ENCODE measurements around the gene KLHDC10. TPM values are rescaled to one million over a fixed set of nuclear protein-coding genes. Genes with fewer than 3 reads are reported as not detected.
A peak's percentile ranks its signal among the peaks of the same experiment; 100 is the strongest.
"Not testable (repeated sequence)": the region's sequence is repeated elsewhere in the genome, so short reads cannot be mapped to it uniquely, and the experiment has no call there.

Gene KLHDC10
- total RNA-seq, 1 experiment from 2014 or later: 10.9 TPM

DNA sequence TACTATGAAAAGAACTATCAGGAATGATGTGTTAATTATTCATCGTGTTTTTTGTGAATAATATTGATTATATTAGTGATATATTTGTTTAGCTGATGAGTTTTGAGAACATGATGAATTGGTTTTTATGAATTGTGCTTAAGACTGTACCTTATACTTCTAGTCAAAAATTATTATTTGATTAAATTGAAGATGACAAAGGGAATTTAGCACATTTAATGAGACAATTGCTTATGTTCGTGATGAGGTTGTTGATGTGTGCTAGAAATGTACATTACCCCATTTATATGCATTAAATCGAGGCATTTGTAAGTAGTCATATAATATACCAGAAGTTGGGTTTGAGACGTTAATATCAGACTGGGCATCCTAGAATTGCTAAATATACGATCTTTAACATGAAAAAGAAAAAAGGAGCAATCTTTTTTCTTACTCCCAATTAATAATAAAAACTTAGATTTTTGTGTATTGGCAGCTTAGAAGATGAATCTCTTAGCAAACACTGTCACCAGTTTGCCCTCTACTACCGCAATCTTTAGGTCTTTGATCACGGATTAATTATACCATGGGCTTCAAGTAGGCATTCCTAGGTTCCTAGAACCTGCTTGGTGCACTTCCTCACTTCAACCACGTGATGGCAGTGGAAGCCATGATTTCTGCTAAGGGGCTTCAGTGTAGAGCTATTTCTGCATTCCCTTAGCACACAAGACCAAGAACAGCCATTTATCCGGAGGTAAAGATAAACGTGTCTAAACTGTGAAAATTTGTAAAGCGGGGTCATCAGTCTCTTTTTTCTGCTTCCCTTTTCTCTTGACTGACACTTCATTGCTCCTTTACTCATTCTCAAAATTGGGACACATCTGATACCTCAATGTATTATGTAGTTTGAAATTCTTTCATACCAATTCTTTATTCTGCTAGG is 1.6 kb downstream of the KLHDC10 start:
- peak; percentile 98 for DNase-seq (ENCODE audit: low spot score)

DNA sequence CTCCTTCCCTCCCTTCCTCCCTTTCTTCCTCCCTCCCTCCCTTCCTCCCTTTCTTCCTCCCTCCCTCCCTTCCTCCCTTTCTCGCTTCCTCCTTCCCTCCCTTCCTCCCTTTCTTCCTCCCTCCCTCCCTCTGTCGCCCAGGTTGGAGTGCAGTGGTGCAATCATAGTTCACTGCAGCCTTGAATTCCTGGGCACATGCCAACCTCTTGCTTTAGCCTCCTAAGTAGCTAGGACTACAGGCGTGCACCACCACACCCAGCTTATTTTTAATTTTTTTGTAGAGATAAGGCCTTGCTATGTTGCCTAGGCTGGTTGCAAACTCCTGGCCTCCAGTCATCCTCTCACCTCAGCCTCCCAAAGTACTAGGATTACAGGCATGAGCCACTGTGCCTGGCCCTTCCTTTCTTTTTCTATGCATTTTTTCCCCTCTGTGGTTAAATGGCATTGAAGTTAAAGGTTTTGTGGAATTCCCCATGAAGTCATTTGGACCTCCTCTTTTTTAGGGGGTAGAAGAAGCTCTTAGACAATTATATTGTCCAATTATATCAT is 9.6 kb downstream of the KLHDC10 start:
- DNase-seq (ENCODE audit: low spot score): no peak

DNA sequence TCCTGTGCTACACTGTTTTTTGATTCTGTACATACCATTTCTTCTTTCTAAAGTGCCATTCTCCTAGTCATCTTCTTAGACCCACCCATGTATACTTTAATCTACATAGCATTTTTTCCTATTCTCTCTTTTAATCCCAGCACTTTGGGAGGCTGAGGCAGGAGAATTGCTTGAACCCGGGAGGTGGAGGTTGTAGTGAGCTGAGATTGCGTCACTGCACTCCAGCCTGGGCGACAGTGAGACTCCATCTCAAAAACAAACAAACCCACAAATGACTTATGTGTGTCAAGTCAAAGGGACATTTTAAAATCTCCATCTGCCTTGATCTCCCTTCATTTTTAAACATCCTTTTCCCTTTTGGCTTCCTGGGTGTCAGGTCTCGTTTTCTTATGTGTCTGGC is 13.2 kb downstream of the KLHDC10 start:
- not testable (repeated sequence) for DNase-seq (ENCODE audit: low spot score)

DNA sequence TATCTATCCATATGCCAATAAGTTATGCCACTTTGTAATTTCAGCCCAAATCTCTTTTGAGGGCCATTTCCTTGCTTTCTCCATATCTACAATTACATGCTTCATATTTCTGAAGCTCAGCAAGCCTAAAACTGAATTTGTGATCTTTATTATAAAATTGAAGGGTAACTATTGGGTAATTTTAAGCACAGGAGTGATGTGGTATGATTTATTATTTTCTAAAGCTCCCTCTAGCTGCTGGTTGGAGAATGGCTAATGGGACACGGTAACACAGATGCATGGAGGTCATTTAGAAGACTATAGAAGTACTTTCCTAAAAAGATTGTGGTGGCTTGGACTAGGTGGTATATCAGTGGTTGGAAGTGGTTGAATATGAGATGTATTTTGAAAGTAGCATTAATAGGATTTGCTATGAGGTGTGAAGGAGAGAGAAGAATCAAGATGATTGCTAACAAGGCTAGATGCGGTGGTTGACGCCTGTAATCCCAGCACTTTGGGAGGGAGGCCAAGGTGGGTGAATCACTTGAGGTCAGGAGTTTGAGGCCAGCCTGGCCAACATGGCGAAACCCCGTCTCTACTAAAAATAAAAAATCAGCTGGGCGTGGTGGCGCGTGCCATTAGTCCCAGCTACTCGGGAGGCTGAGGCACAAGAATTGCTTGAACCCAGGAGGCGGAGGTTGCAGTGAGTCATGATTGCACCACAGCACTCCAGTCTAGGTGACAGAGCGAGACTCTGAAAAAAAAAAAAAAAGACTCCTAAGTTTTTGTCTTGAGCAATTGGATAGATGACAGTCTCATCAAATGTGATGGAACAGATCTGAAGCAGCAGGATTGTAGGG is 13.9 kb downstream of the KLHDC10 start:
- peak; percentile 44 for DNase-seq (ENCODE audit: low spot score)

DNA sequence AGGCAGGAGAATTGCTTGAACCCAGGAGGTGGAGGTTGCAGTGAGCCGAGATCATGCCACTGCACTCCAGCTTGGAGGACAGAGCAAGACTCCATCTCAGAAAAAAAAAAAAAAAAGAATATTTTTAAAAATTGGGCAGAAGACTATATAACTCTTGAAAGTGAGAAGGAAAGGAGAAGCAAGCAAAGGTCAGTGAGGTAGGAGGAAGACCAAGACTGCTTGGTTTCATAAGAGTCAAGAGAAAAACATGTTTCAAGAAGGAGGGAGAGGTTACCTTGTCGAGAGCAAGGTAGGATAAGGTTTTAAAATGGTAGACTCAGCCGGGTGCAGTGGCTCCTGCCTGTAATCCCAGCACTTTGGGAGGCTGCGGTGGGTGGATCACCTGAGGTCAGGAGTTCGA is 14.9 kb downstream of the KLHDC10 start:
- not testable (repeated sequence) for DNase-seq (ENCODE audit: low spot score)

DNA sequence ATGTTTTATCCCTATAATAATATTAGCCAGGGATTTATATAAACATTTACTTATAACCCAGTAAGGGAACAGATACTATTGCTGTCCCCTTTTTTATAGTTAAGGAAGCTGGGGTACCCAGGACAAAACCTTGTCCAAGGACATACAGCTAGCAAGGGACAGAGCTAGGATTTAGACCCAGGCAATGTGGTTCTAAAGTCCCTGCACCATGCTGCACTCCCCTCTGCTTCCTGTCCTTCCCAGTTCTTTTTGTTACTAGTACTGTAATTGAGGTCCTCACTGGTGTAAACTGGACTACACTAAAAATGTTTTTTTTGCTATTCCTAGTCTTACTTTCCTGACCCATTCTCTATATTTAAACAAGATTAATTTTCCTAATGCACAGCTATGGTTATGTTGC is 16.6 kb downstream of the KLHDC10 start:
- DNase-seq (ENCODE audit: low spot score): no peak

DNA sequence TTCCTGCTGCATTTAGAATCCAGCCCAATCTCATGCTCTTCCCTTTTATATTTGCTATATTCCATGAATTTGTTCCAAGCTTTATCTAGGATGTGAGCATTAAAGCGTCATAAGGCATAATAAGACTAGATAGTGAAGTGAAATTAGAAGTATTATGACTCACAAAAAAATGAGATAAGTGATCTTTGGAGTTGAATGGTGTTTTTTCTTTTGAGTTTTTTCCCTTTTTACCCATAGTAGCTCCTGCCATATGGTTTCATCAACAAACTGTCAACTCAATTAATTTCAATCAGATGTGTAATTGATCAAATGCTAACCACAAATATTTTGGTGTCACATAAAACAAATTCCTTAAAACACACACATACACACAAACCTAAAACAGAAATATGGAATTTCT is 17.0 kb downstream of the KLHDC10 start:
- DNase-seq (ENCODE audit: low spot score): no peak

DNA sequence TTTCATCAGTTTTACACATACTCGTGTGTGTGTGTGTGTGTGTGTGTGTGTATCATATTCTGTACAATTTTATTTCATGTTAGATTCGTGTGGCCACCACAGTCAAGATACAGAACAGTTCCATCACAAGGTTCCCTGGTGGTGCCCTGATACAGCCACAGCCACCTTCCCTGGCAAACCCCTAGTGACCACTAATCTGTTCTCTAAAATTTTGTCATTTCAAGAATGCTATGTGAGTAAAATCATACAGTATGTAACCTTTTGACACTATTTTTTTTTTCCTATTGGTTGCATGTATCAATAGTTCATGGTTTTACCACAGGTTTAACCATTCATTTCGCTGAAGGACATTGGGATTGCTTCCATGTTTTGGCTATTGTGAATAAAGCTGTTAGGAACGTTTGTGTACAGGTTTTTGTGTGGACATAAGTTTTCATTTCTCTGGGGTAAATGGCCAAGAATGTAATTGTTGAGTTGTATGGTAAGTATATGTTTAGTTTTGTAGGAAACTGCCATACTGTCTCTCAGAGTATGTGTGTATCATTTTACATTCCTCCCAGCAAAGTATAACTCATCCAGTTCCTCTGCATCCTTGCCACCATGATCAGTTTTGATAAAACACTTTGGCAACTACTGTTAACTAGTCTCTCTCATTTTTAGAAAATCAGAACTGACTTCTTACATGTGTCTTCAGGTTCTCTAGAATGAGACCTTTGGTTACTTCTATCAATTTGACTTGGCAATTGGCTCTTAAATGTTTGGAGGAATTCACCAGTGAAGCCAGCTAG is 20.6 kb downstream of the KLHDC10 start:
- no peak for DNase-seq (ENCODE audit: low spot score)

DNA sequence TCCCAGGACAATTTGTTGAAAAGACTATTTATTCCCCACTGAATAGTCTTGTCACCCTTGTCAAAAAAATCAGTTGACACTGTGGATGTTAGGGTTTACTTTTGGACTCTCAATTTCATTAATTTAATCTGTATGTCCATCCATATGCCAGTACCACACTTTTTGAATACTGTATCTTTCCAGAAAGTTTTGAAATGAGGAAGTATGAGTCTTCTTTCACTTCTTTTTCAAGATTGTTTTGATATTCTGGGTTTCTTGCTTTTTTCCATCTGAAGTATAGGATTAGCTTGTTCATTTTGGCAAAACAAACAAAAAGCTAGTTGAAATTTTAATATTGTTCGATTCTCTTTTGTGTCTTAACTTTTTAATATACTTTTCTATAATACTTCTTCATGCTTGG is 21.7 kb downstream of the KLHDC10 start:
- DNase-seq (ENCODE audit: low spot score): no peak

DNA sequence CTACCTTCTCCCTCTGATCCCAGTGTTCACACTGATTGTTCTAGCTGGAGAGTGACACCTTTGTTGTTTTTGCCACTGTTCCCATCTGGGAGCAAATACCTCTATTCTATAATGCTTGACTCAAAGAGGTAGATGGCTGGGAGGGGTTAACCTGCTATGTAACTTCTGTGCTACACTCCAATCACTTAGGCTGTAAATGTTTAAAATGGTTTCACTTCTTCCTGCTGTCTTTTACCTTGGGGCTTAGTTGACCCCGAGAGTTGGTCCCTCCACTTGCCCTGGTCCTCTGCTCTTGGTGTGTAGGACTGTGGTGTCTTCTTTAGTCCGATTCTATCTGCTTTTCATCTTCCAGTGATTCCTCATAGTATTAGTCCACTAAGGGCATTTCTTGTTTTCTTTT is 22.3 kb downstream of the KLHDC10 start:
- no peak for DNase-seq (ENCODE audit: low spot score)

DNA sequence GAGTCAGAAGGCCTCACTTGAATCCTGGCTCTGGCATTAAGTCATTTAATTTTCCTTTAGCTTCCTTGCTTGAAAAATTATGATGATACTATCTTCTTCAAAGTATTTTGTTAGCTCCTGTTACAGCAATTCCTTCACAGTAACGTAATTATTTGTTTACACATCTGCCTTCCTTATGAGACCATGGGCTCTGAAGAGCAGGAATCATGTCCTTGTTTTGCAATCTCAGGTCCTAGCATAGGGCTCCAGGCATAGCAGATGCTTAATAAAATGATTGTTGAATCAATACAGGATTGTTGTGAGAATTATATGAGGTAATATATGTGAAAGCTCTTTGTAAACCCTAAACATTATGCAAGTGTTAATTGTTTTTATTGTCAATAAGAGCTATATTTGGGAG is 25.5 kb downstream of the KLHDC10 start:
- no peak for DNase-seq (ENCODE audit: low spot score)

DNA sequence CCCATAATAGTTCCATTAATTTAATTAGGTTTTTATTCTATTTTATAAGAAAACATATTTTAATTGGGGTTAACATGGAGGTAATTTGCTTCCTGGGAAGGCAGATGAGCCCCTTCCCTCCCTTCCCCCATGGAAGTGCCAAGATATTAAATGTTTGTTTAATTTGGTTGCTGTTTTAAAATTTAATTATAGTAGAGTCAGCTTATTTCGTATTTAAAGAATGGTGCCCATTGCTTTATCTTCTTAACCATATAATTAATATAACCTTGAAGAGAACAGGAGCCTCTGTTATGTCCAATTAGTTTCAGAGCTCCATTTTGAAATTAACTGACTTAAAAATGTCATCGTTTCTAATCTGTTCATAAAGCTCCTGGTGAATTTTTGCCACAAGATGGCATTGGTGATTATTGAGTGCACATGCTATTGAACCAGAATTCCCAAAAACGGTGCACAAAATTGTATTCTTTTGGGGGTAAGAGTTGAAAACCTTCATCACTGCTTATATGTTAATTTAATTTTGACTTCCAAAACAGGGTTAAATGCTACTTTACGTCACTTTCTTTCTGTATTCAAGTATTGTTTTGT is 26.0 kb downstream of the KLHDC10 start:
- peak; percentile 4 for DNase-seq (ENCODE audit: low spot score)

DNA sequence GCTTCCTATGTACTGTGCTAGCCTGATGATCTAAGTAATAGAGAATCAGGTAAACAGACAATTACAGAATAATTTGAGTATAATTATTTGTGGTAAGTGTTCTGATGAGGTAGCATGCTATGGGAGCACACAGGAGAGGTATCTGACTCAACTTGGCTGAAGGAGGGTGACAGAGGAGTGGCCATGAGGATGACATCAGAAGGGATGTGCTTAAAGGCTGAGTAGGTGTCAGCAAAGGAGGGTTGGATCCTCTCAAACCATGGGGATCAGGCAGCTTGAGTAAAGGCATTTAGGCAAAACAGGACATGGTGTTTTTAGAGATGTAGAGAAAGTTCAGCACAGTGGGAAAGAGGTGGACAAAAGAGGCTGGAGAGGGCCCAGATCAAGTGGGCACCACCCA is 29.0 kb downstream of the KLHDC10 start:
- no peak for DNase-seq (ENCODE audit: low spot score)

DNA sequence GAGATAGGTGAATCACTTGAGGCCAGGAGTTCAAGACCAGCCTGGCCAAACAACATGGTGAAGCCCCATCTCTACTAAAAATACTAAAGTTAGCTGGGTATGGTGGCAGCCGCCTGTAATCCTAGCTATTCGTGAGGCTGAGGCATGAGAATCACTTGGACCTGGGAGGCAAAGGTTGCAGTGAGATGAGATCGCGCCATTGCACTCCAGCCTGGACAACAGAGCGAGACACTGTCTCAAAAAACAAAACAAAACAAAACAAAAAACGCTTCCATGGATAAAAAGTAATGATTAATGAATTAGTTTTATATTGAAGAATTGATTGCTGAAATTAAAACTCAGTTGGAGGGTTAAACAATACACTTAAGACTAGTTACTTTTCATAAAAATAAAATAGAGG is 32.3 kb downstream of the KLHDC10 start:
- DNase-seq (ENCODE audit: low spot score): no peak

DNA sequence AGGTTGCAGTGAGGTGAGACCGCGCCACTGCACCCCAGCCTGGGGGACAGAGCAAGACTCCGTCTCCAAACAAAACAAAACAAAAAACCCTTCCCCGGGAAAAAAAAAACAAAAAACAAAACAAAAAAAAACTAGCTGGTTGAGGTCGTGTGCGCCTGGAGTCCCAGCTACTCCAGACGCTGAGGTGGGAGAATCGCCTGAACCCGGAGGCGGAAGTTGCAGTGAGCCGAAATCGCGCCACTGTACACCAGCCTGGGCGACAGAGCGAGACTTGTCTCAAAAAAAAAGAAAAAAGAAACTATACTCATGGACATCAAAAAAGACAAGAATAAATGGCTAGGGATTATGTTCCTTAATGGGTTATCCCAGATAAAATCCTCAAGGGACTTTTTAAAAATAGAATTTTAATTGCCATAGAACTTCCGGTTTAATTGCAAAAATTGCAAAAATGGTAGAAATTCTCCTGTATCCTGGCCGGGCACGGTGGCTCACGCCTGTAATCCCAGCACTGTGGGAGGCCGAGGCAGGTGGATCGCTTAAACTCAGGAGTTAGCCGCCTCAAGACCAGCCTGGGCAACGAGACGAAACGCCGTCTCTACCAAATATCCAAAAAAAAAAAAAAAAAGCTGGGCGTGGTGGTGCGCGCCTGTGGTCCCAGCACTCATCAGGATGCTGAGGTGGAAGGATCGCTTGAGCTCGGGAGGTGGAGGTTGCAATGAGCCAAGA is 37.8 kb downstream of the KLHDC10 start:
- no peak for DNase-seq (ENCODE audit: low spot score)

DNA sequence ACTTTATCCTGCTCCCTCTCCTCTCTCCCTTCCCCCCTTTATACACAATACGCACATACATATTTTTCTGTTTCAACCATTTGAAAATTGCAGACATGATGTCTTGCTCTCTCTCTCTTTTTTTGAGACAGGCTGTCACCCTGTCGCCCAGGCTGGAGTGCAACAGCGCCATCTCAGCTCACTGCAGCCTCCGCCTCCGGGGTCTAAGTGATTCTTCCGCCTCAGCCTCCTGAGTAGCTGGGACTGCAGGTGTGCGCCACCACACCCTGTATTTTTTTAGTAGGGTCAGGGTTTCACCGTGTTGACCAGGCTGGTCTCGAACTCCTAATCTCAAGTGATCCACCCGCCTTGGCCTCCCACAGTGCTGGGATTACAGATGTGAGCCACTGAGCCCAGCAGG is 38.5 kb downstream of the KLHDC10 start:
- DNase-seq (ENCODE audit: low spot score): no peak

DNA sequence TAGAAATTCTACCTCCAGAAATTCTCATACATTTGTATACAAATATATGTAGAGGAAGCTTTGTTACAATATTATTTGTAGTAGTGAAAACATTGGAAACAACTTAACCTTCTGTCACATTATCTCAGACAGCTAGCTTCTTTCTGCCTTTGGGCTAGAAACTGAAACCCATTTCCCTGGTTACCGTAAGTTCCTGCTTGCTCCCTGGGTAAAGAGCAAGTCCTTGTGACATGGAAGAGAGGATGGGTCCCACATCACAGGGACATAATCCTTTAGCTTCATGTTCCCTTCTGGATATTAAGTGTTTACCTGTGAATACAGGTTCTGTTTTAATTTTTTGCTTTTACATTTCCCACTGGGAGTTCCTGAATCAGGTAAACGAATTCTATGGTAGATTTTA is 41.8 kb downstream of the KLHDC10 start:
- DNase-seq (ENCODE audit: low spot score): no peak

DNA sequence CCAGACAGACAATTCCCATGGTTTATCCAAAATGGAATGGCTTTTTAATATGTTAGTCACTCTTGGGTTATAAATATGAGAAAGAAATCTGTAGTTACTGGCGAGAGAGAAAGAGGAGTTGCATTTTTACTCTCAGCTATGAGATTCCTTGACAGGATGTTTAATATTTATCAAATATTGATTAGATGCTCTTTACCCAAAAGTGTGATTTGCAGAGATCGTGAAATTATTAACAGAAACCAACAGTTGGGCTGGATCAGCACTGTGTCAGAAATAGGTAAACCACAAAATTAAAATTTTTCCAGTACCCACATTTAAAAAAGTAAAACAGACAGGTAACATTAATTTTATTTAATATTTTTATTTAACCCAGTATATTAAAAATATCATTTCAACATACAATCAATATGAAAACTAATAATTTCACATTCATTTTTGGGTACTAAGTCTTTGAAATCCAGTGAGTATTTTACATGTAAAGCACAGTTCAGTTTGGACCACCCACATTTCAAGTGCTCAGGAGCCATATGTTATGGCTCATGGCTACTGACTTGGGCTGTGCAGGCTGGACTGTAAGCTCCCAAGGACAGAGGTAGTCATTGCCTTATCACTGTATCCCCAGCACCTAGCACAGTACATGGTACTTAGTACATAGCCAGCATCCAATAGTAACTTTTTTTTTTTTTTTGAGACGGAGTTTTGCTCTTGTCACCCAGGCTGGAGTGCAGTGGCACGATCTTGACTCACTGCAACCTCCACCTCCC is 42.5 kb downstream of the KLHDC10 start:
- DNase-seq (ENCODE audit: low spot score): no peak

DNA sequence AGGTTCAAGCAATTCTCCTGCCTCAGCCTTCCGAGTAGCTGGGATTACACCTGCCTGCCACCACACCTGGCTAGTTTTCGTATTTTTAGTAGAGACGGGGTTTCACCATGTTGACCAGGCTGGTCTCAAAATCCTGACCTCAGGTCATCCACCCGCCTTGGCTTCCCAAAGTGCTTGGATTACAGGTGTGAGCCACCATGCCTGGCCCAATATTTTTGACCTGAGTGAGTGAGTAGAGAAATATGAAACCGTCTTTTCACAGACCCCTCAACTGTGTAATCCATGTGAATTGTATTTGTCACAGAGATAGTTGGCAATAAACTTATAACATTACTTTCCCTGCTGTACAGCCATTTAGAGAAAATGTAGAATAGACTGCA is 43.1 kb downstream of the KLHDC10 start:
- DNase-seq (ENCODE audit: low spot score): not testable (repeated sequence)

DNA sequence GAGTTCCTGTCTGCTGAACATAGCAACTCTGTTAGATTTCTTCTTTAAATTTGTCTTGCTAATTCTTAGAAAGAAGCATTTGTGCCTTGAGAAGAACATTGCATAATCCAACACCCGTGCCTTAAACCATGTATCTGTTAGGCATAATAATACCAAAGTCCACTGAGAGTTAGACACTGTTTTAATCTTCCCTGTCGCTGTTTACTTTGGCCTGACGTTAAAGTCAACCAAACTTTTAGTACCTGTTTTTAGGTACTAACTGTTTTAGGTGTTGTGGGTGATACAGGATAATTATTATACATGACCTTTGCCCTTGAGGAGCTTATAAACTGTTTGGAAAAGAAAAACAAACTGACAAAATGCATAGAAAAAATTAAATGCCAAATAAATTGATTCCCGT is 43.6 kb downstream of the KLHDC10 start:
- no peak for DNase-seq (ENCODE audit: low spot score)

Data from HT-29 (cell line).